Astrocyte of the spinal cord (primary cell): ENCODE data around the gene TLR6.
A peak's percentile ranks its signal among the peaks of the same experiment; 100 is the strongest.

Experiments used
- DNase-seq: peaks from one replicate; pipeline ENCODE4 v3.0.0; 2011; ENCODE audit warnings: low read depth, low spot score
- H3K4me3 ChIP-seq: 2 replicates; pipeline ENCODE4 v1.5.1; 2011; ENCODE audit warnings: low read depth, mild to moderate bottlenecking, low read length, moderate library complexity
- in situ Hi-C: cut with HindIII; loops from 2 replicates; pipeline ENCODE4 v1.10.0; 2017; ENCODE audit warnings: low sequenced_read_pairs
- TF ChIP-seq, protein P1 (sequence below): IDR thresholded peaks from 2 replicates; pipeline ENCODE4 v1.5.1; 2012; ENCODE audit warnings: low read depth, mild to moderate bottlenecking, low read length, inconsistent platforms

The TLR6 gene

DNA sequence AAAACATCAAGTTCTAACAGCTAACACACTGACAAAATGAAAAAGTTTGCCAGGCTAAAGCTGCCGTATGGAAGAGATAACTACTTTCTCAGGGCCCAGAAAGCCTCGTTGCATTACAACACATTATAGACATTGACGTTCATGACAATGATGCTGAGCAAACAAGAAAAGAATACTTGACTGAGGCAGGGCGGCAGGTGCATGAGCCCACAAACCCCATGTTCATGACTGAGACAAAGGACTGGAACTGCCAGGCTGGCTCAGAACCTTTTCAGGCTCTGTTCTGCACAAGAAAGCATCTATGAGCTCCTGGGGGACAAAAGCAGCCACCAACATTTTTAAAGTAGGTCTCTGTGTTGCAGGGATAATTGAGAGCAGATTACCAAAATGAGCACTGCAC is 13.6 kb downstream of the TLR6 start:
- DNase-seq: no peak
- in situ Hi-C loops: no loop called here
- H3K4me3 ChIP-seq: no peak overlapping the region
- TF ChIP-seq, protein P1, sequence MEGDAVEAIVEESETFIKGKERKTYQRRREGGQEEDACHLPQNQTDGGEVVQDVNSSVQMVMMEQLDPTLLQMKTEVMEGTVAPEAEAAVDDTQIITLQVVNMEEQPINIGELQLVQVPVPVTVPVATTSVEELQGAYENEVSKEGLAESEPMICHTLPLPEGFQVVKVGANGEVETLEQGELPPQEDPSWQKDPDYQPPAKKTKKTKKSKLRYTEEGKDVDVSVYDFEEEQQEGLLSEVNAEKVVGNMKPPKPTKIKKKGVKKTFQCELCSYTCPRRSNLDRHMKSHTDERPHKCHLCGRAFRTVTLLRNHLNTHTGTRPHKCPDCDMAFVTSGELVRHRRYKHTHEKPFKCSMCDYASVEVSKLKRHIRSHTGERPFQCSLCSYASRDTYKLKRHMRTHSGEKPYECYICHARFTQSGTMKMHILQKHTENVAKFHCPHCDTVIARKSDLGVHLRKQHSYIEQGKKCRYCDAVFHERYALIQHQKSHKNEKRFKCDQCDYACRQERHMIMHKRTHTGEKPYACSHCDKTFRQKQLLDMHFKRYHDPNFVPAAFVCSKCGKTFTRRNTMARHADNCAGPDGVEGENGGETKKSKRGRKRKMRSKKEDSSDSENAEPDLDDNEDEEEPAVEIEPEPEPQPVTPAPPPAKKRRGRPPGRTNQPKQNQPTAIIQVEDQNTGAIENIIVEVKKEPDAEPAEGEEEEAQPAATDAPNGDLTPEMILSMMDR: no peak

DNA sequence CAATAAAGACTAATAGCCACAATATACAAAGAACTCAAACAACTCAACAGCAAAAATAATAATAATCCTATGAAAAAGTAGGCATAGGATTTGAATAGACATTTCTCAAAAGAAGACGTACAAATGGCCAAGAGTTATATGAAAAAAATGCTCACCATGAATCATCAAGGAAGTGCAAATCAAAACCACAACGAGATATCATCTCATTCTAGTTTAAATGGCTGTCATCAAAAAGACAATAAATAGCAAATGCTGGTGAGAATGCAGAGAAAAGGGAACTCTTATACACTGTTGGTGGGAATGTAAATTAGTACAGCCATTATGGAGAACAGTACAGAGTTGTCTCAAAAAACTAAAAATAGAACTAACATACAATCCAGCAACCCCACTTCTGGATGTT is 18.8 kb downstream of the TLR6 start:
- TF ChIP-seq, protein P1: no peak
- H3K4me3 ChIP-seq: no peak overlapping the region
- peak; percentile 27 for DNase-seq
- in situ Hi-C loops: no loop called here

DNA sequence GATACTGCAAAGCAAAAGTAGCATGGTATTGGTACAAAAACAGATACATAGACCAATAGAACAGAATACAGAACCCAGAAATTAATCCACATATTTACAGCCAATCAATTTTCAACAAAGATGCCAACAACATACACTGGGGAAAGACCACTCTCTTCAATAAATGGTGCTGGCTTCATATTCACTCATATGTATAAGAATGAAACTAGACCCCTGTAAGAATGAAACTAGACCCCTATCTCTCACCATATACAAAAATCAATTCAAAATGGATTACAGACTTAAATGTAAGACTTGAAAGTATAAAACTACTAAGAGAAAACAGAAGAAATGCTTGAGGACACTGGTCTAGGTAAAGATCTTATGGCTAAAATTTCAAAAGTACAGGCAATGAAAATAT is 19.3 kb downstream of the TLR6 start:
- TF ChIP-seq, protein P1: no peak
- no peak overlapping the region for H3K4me3 ChIP-seq
- DNase-seq: no peak
- in situ Hi-C loops: no loop called here

DNA sequence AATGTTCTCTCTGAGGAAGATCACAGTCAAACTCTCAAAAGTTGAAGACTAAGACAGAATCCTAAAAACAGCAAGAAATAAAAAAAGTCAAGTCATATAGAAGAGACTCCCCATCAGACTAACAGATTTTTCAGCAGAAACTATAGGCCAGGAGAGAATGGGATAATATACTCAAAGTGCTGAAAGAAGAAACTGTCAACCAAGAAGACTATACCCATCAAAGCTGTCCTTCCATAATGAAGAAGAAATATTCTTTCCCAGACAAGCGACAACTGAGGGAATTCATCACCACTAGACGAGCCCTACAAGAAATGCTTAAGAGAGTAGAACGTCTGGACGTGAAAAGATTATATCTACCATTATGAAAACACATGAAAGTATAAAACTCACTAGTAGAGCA is 22.0 kb downstream of the TLR6 start:
- DNase-seq: no peak
- in situ Hi-C loops: no loop called here
- TF ChIP-seq, protein P1: no peak
- H3K4me3 ChIP-seq: no peak overlapping the region

DNA sequence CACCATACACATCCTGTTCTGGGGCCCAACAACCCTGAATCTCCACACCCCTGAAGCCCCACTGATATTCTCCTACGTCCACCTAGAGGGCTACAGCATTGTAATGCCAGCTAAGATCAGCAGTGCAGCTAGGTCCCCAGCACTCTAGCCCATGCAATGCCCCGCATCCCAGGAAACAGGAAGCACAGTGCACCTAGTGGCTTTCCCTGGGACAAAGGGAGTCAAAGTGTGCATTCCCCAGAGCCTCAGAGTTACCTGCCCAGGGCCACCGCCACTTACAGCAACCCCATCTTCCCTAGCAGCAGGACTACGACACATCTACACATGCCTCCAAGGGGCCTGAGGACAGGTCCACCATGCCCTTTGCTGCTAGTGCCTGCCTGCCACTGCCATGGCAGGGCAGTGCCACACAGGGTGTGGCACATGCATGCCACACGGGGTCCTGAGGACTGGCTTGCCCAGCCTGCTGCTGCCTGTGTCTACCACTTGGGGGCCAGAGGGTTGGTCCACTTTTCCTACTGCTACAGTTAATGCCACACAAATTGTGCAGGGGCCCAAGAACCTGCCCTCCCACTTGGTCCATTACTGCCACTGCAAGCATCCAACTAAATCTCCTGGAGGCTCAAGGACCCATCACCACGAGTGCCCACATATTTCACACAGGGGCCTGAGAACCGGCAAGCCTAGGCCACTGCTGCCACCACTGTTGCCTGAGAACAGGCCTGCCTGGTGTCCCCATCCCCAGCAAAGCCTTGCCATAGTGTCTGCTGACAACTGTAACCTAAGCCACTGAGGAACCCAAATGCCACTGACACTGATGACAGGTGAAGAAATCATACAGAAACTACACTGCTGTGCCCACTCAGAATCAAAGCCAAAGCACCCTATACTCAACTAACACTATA is 23.7 kb downstream of the TLR6 start:
- in situ Hi-C loops: no loop called here
- TF ChIP-seq, protein P1: no peak
- DNase-seq: no peak
- H3K4me3 ChIP-seq: no peak overlapping the region

DNA sequence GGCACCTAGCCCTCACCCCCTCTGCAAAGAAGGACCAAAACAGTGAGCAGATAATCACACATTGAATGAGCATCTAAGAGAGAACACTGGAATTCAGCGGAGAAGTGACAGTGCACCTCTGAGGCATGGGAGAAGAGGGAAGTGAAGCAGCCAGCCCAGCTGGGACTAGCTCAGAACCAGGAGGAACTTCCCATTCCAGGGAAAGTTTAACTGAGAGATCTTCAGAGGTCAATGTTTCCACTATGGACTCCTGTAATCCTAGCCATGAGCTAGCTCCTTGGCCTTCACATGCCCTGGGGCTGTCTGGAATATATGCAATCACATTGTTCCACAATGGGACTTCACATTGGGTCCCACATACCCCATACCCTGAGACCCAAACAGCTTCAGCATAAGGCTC is 24.4 kb downstream of the TLR6 start:
- no peak overlapping the region for H3K4me3 ChIP-seq
- in situ Hi-C loops: no loop called here
- TF ChIP-seq, protein P1: no peak
- DNase-seq: no peak
